Adipose tissue (tissue), 3 donors: ENCODE data around the gene S100A13. TPM values are rescaled to one million over a fixed set of nuclear protein-coding genes. Genes with fewer than 3 reads are reported as not detected.
"Not testable (repeated sequence)": the region's sequence is repeated elsewhere in the genome, so short reads cannot be mapped to it uniquely, and the experiment has no call there.

Experiments
- H3K27ac ChIP-seq: one replicate; pipeline ENCODE4 v1.5.1; 2013; ENCODE audit warnings: low read depth, low read length
- WGBS, 3 donors: extraction: QIAGEN DNeasy Blood & Tissue Kit; methylation state at CpG; one replicate each; pipeline ENCODE4 v1.1.7; 2013; 5-methylcytosine and 5-hydroxymethylcytosine counted together
- polyA plus RNA-seq, 3 donors: library from polyadenylated mRNA; stranded (reverse); fragments of 200-250 nt; gene quantifications; one replicate each; pipeline ENCODE4 v1.2.3, GENCODE V29; 2013
- donor health status: healthy with polysubstance abuse.
- donor health status: Bipolar disorder and iron deficiency.
- donor health status: healthy.

S100A13 gene
- polyA plus RNA-seq, 3 donors = 51.7 to 532 (median 205) TPM

DNA sequence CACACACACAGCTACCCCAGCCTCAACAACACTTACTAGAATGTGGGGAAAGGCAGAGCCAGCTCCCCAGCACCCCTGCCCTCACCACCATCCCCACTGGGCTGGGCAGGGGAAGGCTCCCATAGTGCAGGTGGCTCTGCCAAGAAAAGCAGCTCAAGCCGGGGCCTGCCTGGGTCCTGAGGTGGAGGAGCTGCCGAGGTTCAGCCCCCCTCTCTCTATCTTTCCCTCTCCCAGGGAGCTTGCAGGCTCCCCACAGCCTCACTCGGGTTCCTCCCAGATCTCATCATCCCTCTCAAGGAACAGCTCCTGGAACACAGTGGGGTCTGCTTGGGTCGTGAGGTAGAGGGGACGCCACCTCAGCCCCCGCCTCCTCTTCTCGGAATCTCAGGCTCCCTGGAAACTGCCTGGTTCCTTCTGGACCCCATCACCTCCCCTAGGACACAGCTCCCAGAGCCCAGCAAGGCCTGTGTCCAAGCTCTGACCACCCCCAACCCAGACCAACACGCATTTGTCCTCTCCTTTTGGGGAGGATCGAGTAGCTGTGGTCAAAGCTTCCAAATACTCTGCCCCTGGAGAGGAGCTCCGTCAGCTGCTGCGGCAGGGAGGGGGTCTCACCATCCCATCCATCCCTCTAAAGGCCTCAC, 15.1 kb downstream of the S100A13 start:
- H3K27ac ChIP-seq = peak overlapping the region; percentile 21
- 26 to 67% (median 60%) methylated on average over 10 to 11 of the region's 11 CpGs for WGBS, 3 donors

DNA sequence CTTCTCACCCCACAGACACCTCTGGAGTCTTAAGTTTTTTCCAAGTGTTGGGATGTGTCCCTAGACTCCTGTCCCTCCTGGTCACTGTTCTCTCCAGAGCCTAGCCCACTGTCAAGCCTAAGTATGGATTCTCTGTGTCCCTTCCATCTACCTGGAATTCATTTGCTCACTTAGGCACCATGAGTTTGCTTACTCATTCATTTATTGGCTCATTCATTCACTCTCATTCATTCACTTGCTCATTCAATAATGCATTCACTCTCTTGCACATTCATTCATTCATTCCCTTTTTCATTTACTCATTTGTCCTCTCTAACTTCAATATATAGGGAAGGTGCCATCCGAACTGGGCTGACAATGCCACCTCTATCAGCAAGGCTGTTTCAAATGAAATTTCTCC, 15.9 kb downstream of the S100A13 start:
- H3K27ac ChIP-seq = no peak overlapping the region
- 68 to 86% (median 84%) methylated on average over 1 of the region's 1 CpG for WGBS, 3 donors

- peak overlapping the region; percentile 29 for H3K27ac ChIP-seq
- WGBS, 3 donors = 80 to 86% (median 81%) methylated on average over 7 of the region's 7 CpGs
Observed at GRCh38 chr1:153610811-153611301, 16.4 kb downstream of the S100A13 start.

GRCh38 chr1:153610334-153610733, 17.0 kb downstream of the S100A13 start:
- peak overlapping the region; percentile 29 for H3K27ac ChIP-seq
- WGBS, 3 donors = 58 to 61% (median 59%) methylated on average over 4 of the region's 4 CpGs

DNA sequence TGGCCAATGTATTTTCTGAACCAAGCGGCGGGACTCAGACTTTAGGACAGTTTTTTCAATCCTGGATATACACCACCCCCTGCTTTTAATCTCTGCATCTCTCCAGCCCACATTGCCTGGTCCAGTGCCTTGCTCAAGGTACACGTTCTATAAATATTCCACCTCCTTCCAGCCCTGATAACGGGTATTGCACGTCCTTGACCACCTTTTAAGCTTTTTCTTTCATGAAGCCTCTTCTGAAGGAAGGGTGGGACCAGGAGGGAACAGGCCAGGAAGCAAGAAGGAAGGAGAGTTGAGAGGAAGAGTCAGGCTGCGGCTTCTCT, 17.8 kb downstream of the S100A13 start:
- peak overlapping the region; percentile 86 for H3K27ac ChIP-seq
- whole genome bisulfite sequencing, 3 donors = 50 to 69% (median 63%) methylated on average over 6 of the region's 6 CpGs

GRCh38 chr1:153608742-153609584, 18.3 kb downstream of the S100A13 start:
- 50 to 69% (median 50%) methylated on average over 18 to 19 of the region's 19 CpGs for WGBS, 3 donors

DNA sequence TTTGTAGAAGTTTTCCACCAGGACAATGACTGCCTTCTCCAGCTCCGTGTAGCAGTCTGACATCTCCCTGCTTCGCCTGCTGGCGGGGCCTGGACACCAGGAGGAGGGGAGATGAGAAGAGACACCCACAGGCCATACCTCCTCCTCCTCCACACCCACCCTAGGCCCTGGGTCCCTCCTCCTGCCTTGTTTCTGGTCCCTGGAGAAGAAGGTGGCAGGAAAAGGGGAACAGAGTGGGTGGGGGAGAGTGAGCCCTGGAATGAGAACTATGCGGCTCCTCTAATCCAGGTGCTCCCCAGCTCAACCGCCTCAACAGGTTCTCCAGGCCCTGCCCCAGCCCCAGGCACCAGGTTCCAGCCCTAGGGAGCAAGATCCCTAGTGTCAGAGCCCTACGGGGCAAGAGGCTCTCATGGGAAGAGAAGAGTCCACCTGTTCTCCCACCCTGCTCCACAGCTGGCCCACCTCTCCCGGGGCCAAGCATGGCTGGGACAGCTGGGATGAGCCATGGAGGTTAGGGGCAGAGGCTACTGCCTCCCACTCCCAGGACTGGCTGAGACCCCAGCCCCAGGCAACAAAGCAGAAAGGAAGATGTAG, 19.1 kb downstream of the S100A13 start:
- 63 to 77% (median 65%) methylated on average over 7 of the region's 7 CpGs for WGBS, 3 donors
- H3K27ac ChIP-seq = peak overlapping the region; percentile 76

More at GRCh38 chr1:153608742-153609584, 18.3 kb downstream of the S100A13 start:
- peak overlapping the region; percentile 86 for H3K27ac ChIP-seq

- H3K27ac ChIP-seq = no peak overlapping the region
- 89 to 93% (median 92%) methylated on average over 8 of the region's 8 CpGs for WGBS, 3 donors
Observed at GRCh38 chr1:153607381-153607780, 19.9 kb downstream of the S100A13 start.

- WGBS, 3 donors = 86 to 92% (median 88%) methylated on average over 10 to 11 of the region's 11 CpGs
- H3K27ac ChIP-seq = no peak overlapping the region
Observed at GRCh38 chr1:153606194-153606593, 21.1 kb downstream of the S100A13 start.

DNA sequence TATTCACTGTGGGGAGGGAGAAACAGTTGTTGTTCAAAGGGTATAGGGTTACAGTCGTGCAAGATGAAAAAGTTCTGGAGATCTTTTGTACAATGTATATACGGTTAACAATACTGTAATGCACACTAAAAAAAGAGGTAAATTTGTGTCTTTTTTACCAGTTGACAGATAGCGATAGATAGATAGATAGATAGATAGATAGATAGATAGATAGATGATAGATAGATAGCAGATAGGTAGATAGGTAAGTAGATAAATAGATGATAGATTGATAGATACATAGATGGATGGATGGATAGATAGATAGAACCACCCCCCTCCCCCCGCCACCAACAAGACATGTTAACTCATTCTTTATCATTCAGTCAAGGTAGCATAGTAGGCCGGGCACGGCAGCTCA, 24.6 kb downstream of the S100A13 start:
- 93 to 95% (median 95%) methylated on average over 6 of the region's 6 CpGs for WGBS, 3 donors

GRCh38 chr1:153599847-153600246, 27.5 kb downstream of the S100A13 start:
- WGBS, 3 donors = 85 to 88% (median 87%) methylated on average over 7 of the region's 7 CpGs
- H3K27ac ChIP-seq = no peak overlapping the region

More for the DNA sequence above, 24.6 kb downstream of the S100A13 start:
- no peak overlapping the region for H3K27ac ChIP-seq

DNA sequence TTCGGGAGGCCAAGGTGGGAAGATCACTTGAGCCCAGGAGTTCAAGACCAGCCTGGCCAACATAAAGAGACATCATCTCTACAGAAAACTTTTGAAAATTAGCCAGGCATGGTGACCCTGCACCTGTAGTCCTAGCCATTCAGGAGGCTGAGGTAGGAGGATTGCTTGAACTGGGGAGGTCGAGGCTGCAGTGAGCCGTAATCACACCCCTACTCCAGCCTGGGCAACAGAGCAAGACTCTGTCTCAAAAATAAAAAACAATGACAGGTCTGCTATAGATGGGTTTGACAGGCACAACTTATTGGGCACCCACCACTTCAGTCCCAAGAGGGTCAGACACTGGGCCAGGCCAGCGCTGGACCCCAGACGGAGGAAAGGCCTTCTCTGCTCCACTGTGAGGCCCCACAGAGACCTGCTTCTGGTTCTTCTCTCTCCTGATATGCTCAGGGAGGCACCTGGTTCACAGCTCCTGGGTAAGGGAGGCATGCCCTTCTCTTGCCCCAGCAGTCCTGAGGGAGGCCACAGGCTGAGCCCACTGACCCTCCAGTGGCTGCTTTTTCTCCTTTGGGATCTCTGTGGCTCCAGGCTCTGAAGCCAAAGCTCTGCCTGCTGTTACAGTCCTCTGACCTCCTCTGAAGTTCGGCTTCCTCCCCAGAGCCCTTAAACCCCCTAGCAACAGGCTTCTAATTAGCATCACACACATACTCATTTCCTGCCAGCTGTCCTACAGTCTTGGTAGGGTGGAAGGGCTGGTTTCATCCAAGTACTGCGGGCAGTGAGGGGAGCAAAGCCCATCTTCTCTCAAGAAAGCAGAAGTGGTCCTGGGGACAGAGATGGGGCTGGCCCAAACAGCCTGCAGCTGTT, 28.8 kb downstream of the S100A13 start:
- no peak overlapping the region for H3K27ac ChIP-seq
- 58 to 85% (median 62%) methylated on average over 7 of the region's 7 CpGs for WGBS, 3 donors

DNA sequence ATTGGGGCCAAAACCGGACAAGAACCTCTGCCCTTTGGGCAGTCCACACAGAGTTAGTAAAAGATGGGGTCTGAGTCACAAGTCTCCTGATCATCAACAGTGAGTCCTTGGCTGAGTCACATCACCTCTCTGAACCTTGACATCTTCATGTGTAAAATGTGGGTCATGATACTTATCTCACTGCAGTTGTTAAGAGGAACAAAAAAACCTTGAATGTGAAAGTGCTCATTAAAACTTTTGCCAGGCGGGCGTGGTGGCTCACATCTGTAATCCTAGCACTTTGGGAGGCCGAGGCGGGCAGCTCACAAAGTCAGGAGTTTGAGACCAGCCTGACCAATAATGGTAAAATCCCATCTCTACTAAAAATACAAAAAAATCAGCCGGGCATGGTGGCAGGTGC, 30.1 kb downstream of the S100A13 start:
- H3K27ac ChIP-seq = no peak overlapping the region
- WGBS, 3 donors = 92 to 94% (median 92%) methylated on average over 6 of the region's 6 CpGs

DNA sequence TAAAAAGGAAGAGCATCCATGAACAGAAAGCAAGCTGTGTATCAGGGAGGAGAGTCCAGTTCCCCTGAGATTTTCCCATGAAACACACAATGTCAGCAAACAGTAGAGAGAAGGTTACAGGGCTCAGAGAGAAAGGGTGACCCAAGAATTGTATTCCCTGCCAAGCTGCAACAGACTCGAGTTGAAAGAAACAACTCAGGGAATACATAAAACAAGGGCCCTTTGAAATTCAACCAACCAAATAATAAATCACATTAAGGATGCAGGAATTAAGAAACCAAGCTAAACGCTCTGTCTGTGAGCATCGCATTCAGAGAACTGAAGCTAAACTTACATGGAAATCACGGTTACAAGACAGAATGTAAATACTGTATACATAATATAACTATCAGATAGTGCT, 34.6 kb downstream of the S100A13 start:
- no peak overlapping the region for H3K27ac ChIP-seq
- WGBS, 3 donors = 51 to 59% (median 53%) methylated on average over 4 of the region's 4 CpGs

DNA sequence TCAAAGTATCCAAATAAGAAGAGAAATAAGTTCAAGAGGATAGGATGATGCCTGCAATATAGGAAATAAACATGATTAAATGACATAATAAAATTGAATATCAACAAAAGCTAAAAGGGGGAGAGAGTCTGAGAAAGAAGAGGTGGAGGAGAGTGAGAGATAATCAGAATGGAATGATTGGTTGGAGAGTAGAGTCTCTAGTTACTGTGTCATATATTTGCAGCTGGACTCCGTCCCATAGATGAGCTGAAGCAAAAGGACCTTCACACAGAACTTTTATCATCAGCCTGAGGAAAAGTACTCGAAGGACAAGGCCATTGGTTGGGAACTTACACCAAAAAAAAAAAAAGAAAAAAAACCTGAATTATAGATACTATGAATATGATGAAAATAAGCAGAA, 38.8 kb downstream of the S100A13 start:
- H3K27ac ChIP-seq = no peak overlapping the region
- 69 to 81% (median 78%) methylated on average over 2 of the region's 2 CpGs for WGBS, 3 donors

DNA sequence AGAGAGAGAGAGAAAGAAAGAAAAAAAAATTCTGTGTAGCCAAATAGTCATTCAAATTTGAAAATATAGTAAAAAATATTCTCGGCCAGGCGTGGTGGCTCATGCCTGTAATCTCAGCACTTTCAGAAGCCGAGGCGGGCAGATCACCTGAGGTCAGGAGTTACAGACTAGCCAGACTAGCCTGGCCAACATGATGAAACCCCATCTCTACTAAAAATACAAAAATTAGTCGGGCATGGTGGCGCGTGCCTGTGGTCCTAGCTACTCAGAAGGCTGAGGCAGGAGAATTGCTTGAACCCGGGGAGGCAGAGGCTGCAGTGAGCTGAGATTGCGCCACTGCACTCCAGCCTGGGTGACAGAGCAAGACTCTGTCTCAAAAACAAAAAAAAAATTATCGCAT, 39.3 kb downstream of the S100A13 start:
- H3K27ac ChIP-seq = not testable (repeated sequence)
- 92 to 94% (median 92%) methylated on average over 10 of the region's 10 CpGs for WGBS, 3 donors

DNA sequence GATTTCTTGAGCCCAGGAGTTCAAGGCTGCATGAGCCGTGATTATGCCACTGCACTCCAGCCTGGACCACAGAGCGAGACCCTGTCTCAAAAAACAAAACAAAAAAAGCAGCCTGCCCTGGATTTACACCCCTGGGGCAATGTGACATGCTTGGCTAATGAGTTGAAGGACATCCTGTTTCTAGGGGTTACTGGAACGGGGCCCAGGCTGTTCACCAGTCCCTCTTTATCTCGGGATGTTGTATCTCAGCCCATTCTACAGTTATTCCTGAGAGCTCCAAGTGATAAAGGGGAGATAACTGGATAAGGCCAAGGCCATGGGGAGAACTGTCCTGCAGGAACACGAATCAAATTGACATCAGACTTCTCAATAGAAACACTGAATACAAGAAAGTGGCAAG, 40.0 kb downstream of the S100A13 start:
- H3K27ac ChIP-seq = no peak overlapping the region
- 48 to 61% (median 59%) methylated on average over 5 of the region's 5 CpGs for WGBS, 3 donors

- no peak overlapping the region for H3K27ac ChIP-seq
- WGBS, 3 donors = 56 to 71% (median 58%) methylated on average over 1 of the region's 1 CpG
Observed at GRCh38 chr1:153586347-153586746, 41.0 kb downstream of the S100A13 start.
